KMS-11 (cell line): Measurements from ENCODE around the gene GPSM3.

Experiments used
- H2AFZ ChIP-seq: fragments of 200-600 bp; sonication (generic); 2 replicates; pipeline ENCODE4 v1.6.1; 2016; ENCODE audit warnings: antibody characterized with exemption, mixed run types, low read depth
- H3K27ac ChIP-seq: fragments of 200-600 bp; sonication (generic); 2 replicates; pipeline ENCODE4 v1.6.1; 2016; ENCODE audit warnings: mild to moderate bottlenecking, mixed run types
- H3K27me3 ChIP-seq: fragments of 200-600 bp; sonication (generic); 2 replicates; pipeline ENCODE4 v1.6.1; 2017; ENCODE audit warnings: mild to moderate bottlenecking, low read depth, mixed run types, moderate library complexity; ENCODE audit not compliant: insufficient read depth
- H3K36me3 ChIP-seq: fragments of 200-600 bp; sonication (generic); 2 replicates; pipeline ENCODE4 v1.6.1; 2017; ENCODE audit warnings: mild to moderate bottlenecking, mixed run types; ENCODE audit not compliant: insufficient read depth
- H3K4me1 ChIP-seq: fragments of 200-600 bp; sonication (generic); 2 replicates; pipeline ENCODE4 v1.6.1; 2016; ENCODE audit warnings: mild to moderate bottlenecking, low read depth, mixed run types; ENCODE audit not compliant: poor library complexity, severe bottlenecking
- H3K4me2 ChIP-seq: fragments of 200-600 bp; sonication (generic); 2 replicates; pipeline ENCODE4 v1.7.0; 2016; ENCODE audit warnings: mild to moderate bottlenecking, mixed run types
- H3K4me3 ChIP-seq: fragments of 200-600 bp; sonication (generic); IDR thresholded peaks from 2 replicates; pipeline ENCODE4 v1.6.1; 2017; ENCODE audit warnings: low read depth, low read length, mixed read lengths; ENCODE audit not compliant: insufficient read depth
- H3K79me2 ChIP-seq: fragments of 200-600 bp; sonication (generic); 2 replicates; pipeline ENCODE4 v1.6.1; 2016; ENCODE audit warnings: low read depth, mixed run types; ENCODE audit not compliant: insufficient read depth
- H3K9ac ChIP-seq: fragments of 200-600 bp; sonication (generic); 2 replicates; pipeline ENCODE4 v1.6.1; 2016; ENCODE audit warnings: mild to moderate bottlenecking, mixed run types
- H4K20me1 ChIP-seq: fragments of 200-600 bp; sonication (generic); 2 replicates; pipeline ENCODE4 v1.6.1; 2016; ENCODE audit warnings: mild to moderate bottlenecking, mixed run types; ENCODE audit not compliant: insufficient read depth
- CTCF ChIP-seq: fragments of 200-600 bp; sonication (generic); conservative IDR thresholded peaks from 2 replicates; pipeline ENCODE4 v1.6.1; 2017; ENCODE audit warnings: low read depth, mild to moderate bottlenecking, antibody characterized with exemption, low read length, moderate library complexity, mixed read lengths

Gene GPSM3

DNA sequence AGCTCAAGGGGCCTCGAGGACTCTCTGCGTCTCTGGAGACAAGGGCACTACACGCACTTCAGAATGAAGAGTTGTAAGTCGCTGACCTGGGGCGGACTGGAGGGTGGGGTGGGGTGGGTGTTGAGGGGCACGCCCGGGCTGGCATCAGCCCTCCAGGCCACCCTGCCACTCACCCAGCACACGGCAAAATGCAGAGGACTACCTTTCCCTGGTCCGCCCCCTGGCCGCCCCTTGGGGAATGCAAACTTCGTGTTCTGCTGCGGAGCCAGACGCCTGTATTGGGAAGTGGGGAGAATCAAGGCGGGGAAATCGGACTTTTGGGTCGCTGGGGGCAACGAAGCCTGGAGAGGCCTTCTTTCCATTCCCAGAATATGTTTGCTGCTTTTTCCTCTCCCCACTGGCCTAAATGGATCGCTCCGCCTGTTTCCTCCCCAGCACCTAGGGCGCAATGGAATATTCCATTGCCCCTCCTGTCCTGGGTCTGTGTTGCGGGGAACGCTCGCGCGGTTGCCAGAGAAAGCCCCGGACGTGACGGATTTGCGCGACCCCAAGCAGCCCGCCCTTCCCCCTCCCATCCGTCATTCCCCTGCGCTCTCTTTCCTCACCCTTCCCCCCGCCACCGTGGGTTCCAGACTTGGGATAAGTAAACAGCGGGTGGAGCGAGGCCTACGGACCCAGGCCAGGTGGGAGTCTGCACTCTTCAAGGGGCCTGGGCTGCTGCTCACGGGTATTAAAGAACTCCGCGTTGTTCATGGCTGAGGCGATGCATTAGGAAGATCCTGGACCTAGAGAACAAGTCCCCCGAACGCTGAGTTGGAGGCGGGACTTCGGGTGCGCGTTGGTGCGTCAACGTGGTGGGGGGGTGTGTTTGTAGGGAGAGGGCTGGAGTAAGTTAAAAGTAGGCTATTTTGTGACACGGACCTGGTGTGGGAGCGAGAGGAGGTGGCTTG, 38.6 kb downstream of the GPSM3 start, which contains the start of gene PPT2:
Gene PPT2 (plus strand): TSS at position 578 of the 950 bp plus-strand sequence. CDS start 454 bp downstream, outside the sequence.
- peak within 1 kb of the TSS; percentile 55 for H3K4me2 ChIP-seq
- peaks cover 6% of the 10 kb centered on the region; the same call in 1 of the 2 replicates for H3K27me3 ChIP-seq
- H3K4me3 ChIP-seq, result no peak within 1 kb of the TSS
- H4K20me1 ChIP-seq, result no peaks in the 10 kb centered on the region
- H2AFZ ChIP-seq, result peak within 1 kb of the TSS; percentile 76
- H3K4me1 ChIP-seq, result no peaks in the 10 kb centered on the region
- no peak for TF ChIP-seq CTCF
- H3K9ac ChIP-seq, result peak within 1 kb of the TSS; percentile 33; the same call in 1 of the 2 replicates
- H3K79me2 ChIP-seq, result no peaks in the 10 kb centered on the region
- no peak within 1 kb of the TSS for H3K27ac ChIP-seq
- H3K36me3 ChIP-seq, result no peaks in the 10 kb centered on the region

DNA sequence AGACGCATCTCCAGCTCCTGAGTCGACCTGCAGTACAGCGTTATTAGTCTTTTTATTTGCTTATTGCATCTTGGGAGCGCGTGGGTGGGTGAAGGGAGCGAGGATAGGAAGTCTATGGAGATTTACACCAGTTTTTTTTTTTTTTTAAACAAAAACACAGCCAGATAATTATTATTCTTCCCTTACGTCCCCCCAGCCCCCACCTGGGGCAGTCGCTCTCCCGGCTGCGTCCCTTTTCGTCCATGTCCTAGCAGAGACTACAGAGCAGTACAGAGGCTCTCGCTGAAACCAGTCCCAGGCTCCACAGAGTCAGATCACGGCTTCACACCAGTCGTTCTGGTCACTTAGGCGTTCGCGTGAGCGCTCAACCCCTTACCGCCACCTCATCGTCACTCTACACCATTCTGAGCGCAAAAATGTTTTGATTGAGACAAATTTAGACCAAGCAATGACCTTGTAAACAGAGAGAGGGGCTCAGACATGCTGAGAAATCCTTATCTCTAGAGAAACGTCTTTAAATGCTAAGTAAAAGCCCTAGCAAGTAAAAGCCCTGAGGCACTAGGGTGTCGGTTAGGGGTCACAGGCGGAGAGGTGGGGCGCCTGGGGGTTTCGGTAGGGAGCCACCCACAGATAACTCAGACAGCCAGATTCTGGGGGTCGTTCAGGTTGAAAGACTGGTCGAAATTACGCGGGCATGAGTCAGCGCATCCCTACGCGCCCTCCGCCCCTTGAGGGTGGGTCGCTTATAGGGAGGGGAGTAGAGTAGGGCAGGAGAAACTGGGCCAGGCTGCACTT, 39.5 kb downstream of the GPSM3 start:
- H3K36me3 ChIP-seq, result no peaks in the 10 kb centered on the region
- no peaks in the 10 kb centered on the region for H4K20me1 ChIP-seq
- no peak overlapping the region for H3K4me2 ChIP-seq
- no peaks in the 10 kb centered on the region for H3K79me2 ChIP-seq
- no peak overlapping the region for H2AFZ ChIP-seq
- no peak overlapping the region for H3K4me3 ChIP-seq
- H3K27ac ChIP-seq, result no peak overlapping the region
- peaks cover 6% of the 10 kb centered on the region; the same call in 1 of the 2 replicates for H3K27me3 ChIP-seq
- no peak for TF ChIP-seq CTCF
- no peak overlapping the region for H3K9ac ChIP-seq
- no peaks in the 10 kb centered on the region for H3K4me1 ChIP-seq

DNA sequence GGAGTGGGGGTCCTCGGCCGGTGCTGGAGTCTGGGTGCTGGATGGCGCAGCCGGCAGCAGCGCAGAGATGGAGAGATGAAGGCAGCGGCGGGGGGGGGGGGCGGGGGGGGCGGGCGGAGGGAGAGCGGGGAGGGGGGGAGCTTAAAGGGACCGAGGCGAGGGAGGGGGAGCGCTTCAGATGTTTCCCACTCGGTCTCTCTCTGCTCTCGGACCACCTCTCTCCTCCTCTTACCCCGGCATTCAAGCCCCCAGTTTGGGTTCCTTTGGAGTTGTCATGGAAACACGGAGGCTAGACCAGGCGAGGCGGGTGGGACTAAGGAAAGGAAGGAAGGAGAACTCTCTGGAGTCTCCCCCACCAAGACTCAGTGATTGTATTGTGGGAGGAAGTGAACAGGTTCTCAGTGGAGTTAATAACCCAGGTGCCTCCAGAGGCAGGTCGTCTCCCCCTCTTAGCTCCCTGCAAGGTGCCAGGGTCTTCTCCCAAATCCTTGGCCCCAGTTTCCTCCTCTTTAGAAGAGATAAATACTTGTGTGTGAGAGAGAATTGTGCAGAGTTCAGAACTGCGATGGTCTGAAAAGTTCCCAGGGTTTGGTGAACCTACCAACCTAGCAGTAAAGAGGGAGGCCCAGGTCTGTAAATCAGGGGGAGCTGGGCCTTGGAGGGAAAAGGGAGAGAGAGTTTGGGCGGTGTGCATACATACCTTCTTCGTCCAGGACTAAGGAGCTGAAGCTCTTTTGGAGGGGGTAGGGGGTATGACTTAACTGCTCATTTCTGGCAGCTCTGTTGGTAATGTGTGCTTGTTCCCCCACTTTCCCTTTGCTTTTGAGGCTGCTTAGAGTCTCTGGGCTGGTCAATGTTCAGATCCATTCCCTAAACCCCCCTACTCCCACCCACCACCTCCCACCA, 40.3 kb downstream of the GPSM3 start, which contains the start of gene PRRT1:
Gene PRRT1 (minus strand): TSS at position 77 of the 906 bp plus-strand sequence. CDS start 112 bp downstream, outside the sequence.
- no peaks in the 10 kb centered on the region for H3K4me1 ChIP-seq
- no peaks in the 10 kb centered on the region for H3K79me2 ChIP-seq
- H4K20me1 ChIP-seq, result no peaks in the 10 kb centered on the region
- no peak within 1 kb of the TSS for H3K4me3 ChIP-seq
- H3K4me2 ChIP-seq, result no peak within 1 kb of the TSS
- no peaks in the 10 kb centered on the region for H3K36me3 ChIP-seq
- H3K9ac ChIP-seq, result no peak within 1 kb of the TSS
- H3K27me3 ChIP-seq, result peaks cover 6% of the 10 kb centered on the region; the same call in 1 of the 2 replicates
- H2AFZ ChIP-seq, result no peak within 1 kb of the TSS
- TF ChIP-seq CTCF, result no peak
- no peak within 1 kb of the TSS for H3K27ac ChIP-seq
